ENCODE measurements around the gene JAK3.

JAK3 gene

DNA sequence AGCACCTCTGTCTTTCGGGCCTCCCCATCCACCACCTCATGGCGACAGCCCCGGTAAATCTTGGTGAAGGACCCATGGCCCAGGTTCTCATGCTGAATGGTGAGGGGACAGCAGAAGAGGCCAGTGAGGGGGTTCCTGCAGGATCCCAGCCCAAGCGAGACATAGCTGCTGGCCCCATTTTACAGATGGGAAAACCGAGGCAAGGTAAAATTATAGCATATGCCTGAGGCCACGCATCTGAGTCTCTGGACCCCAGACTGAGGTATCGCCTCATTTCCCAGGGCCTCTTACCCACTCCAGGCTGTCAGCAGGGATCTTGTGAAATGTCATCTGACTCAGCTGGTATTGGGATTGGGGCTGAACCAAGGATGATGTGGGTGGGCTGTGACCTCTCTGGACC, 9.8 kb downstream of the JAK3 start:
- DNase-seq: no peak

DNA sequence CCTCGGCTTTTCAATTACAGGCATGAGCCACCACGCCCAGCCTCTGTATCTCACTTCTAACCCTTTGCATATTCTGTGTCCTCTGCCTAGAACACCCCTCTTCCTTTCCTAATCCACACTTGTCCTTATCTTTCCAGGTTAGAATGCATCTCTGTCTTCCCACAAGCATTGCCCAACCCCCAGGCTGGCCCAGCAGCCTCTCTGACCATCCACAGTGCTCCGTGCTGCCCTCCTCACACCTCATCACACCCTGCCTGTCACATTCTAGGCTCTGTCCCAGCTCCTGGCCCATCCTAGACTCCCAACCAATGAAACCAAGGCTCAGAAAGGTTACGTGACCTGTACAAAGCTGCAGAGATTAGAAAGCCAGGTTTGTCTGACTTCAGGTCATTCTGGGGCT, 11.3 kb downstream of the JAK3 start:
- no peak for DNase-seq

GRCh38 chr19:17835182-17836006, 12.4 kb downstream of the JAK3 start:
- no peak for DNase-seq

DNA sequence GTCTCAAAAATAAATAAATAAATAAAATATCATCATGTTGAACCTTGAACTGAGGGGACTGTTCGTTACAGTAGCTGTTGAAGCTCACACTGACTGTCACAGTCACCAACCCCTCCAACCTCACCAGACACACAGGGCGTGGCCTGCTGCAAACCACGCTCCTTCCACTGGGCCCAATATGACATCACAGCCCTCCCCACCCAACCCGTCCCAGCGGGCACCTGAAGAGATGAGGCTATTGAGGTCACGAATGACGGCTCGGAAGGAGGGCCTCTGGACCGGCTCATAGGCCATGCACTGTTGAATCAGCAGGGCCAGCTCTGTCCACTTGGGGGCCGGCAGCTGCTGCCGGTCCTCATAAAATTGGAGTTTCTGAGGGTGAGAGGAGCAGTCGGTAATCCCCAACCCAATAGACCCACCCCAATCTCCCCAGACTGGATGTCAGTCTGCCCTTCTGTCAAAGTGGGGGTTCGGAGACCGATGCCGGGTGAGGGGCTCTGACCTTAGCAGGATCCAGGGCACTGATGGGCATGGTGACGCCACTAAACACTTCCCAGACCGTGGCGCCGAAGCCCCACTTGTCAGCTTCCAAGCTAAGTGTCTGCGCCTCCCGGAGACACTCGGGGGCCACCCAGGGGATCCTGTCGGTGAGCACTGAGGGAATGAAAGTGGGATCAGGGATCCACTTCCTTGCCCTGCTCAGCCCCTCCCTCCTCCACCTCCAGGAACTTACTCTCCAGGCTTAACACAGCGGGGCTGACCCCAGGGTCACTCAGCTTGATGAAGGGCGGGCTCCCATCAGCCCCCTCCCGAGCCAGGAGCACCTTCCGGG, 13.2 kb downstream of the JAK3 start:
- no peak for DNase-seq

- DNase-seq: no peak
Measured at GRCh38 chr19:17832443-17833208, 15.2 kb downstream of the JAK3 start.

DNA sequence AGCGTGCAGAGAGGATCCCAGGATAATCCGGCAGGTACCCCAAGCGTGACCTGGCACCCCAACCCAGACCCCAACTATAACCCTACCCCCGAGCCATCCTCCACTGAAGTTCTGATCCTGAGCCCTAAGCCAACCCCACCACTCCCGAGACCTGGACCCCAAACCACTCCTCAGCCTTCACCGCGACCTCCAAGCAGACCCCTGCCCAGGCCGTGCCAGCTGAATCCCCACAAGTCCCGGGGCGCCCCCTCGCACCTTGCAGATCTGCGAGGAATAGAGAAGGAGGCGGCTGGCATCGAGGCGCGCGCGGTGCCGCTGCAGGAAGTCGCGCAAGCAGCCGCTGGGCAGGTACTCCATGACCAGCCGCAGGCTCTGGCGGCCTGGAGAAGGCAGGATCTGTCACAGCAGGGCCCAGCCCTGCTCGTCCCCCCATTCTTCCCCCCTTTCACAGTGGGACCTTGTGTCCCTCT, 16.3 kb downstream of the JAK3 start:
- DNase-seq: no peak

- no peak for DNase-seq
Measured at GRCh38 chr19:17830567-17831418, 17.0 kb downstream of the JAK3 start.

GRCh38 chr19:17829855-17830566, 17.8 kb downstream of the JAK3 start:
- no peak for DNase-seq

DNA sequence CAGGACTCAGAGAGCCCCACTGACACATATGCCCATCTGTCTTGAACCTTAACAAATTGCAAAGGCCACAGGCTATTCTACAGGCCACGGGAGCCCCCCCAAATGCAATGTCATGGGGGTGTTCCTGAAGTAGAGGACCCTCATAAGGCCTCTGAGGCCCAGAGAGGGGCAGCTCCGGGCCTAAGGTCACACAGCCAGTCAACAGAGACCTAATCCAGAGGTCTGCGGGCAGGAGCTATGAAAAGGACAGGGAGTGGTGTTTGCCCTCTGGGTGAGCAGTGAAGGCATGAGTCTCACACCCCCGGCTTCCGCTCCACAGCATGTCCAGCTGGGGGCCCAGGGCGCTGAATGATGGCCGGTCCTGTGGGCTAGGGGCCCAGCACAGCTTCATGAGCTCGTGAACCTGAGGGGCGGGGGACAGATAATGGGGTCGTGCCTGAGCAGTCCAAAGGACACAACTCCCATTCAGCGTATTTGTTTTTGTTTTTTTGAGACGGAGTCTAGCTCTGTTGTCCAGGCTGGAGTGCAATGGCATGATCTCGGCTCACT, 21.2 kb downstream of the JAK3 start:
- no peak for DNase-seq

GRCh38 chr19:17824339-17824738, 23.4 kb downstream of the JAK3 start:
- no peak for DNase-seq

GRCh38 chr19:17821190-17821589, 26.6 kb downstream of the JAK3 start, which contains the start of gene INSL3:
TSS of gene INSL3 (minus strand) at chr19:17821519. CDS start at chr19:17821506, 13 bp downstream.
- DNase-seq: no peak

DNA sequence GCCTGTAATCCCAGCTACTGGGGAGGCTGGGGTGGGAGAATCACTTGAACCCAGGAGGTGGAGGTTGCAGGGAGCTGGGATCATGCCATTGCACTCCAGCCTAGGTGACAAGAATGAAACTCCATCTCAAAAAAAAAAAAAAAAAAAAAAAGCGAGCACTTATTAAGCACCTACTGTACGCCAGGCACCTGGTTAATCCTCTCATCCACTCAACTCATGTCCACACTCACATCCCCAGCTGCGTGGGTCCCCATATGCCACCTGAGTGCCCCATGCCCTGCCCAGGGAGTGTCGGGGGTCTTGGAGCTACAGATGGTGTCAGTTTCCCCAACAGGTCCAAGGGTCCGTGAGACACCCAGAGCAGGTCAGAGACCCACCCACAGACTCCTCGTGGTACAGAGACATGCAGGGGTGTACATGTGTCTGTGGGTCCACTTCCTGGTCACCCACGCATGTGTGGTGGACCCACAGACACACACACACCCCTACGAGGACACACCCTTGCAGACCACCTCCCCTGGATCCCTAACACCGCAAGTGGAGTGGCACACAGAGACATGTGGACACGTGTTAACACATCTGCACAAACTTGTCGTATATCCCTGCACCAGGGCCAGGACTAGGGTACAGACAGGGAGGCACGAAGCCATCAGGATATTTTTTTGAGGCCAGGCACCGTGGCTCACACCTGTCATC, 30.0 kb downstream of the JAK3 start:
- DNase-seq: no peak

- DNase-seq: no peak
Measured at GRCh38 chr19:17812099-17812498, 35.7 kb downstream of the JAK3 start.

- DNase-seq: no peak
Measured at GRCh38 chr19:17811681-17812080, 36.1 kb downstream of the JAK3 start.

DNA sequence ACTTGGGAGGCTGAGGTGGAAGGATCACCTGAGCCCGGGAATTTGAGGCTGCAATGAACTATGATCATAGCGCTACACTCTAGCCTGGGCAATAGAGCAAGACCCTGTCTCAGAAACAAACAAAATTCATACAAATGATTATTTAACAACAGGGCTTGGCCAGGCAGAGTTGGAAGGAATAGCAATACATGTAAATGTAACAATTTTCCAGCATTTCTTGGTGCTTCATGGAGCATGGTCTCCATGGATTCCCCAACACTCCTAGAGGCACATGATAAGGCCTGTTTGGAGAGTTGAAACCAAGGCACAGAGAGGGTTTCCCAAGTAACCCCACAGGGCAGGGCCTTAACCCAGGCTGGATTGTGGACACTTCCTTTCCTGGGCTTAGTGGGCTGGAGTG, 36.7 kb downstream of the JAK3 start:
- no peak for DNase-seq

GRCh38 chr19:17807731-17808316, 40.0 kb downstream of the JAK3 start:
- DNase-seq: no peak

DNA sequence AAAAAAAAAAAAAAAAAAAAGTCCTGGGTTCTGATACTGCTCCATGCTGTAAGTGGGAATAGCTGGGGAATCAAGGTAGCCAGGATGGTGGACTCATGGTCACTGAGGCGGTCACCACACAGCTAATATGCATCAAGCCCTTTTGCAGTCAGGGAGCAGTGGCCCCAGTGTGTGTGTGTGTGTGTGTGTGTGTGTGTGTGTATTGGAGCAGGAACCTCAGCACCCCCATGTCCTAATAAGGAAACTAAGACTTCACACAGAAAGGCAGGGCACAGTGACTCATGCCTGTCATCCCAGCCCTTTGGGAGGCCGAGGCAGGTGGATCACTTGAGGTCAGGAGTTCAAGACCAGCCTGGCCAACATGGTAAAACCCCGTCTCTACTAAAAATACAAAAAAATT, 40.8 kb downstream of the JAK3 start:
- DNase-seq: no peak

DNA sequence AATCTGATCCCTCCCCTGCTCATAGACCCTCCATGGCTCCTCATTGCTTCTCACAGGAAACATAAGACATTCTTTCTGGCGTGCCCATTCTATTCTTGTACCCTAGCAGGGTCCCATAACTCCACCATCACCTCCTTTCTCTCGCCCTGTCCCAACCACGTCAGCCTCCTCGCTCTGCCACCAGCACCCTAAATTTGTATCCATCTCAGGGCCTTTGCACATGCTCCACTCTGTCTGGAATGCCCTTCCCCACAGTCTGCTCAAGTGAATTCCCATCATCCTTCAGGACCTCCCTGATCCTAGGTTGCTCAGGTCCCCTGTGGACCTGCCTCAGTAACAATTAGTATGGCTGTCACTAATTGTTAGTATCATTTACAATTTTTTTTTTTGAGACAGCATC, 42.4 kb downstream of the JAK3 start:
- DNase-seq: no peak

DNA sequence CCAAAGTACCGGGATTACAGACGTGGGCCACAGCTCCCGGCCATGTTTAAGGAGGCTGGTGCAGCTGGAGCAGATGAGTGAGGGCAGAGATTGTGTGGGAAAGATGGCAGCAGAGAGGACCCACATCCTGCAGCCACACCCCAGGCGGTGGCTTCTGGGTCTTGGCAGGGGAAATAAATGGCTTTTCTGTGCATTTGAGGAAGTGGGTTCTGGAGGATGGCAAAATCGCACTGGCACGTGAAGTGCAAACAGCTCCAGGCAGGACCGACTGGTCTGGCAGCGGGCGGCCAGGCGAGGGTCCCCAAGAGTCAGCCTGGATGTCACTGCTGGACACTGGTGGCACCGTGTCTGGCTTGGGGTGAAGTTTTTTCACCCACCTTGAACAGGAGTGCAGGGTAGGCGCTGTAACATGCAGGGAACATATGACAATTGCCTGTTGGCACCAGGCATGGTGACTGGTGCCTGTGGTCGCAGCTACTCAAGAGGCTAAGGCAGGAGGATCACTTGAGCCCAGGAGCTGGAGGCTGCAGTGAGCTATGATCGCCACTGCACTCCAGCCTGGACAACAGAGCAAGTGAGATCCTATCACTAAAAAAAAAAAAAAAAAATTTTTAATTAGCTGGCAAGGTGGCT, 44.4 kb downstream of the JAK3 start:
- DNase-seq: no peak

Measured in NCI-H2081 treated with DMSO at 0.1 percent for 48 hours (cell line).